GM19351 (cell line): ENCODE results near the gene PRRT1.

Source experiments
- ATAC-seq: cut with Tn5 transposase; IDR thresholded peaks from one replicate; pipeline ENCODE4 v1.9.1; 2021; ENCODE audit warnings: mild to moderate bottlenecking, moderate library complexity; ENCODE audit not compliant: unreplicated experiment

The PRRT1 gene

DNA sequence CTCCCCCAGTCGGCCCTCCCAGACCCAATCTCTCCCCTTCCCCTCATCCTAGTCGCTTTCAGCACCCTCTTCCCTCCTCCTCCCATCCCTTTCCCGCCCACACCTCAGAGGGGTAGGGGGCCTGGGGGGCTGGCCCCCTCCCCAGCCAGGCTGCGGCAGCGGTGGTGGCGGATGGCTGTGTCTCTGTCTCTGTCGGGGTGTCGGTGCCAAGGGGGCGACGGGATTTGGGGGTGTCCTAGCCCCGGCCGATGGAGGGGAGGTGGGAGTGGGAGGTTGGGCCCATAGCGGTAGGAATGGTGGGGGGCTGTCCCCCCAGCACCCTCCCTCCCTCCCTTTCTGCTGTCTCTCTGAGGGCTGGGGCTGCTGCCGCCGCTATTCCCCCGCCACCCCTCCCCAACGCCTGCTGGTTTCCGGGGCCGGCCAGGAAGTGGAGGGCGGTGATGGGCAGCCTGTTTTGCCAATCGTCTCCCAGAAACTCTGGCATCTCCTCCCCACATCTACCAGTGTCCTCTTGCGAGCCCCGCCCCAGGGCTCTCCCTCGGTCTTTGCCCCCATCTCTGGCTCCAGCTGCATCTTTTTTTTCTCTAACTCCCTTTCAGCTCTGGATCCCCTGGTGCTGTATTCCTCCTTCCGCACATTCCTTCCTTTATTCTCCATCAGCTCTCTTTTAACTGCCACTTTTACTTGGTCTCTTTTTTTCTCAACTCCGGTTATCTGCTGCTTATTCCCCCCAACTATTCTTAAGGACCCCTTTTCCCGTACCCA, 24.2 kb upstream of the PRRT1 start, which contains the start of gene AGPAT1:
AGPAT1 (minus strand) TSS at position 374 of the 765 bp plus-strand sequence. CDS start 4,588 bp downstream, outside the sequence.
- no peak for ATAC-seq

DNA sequence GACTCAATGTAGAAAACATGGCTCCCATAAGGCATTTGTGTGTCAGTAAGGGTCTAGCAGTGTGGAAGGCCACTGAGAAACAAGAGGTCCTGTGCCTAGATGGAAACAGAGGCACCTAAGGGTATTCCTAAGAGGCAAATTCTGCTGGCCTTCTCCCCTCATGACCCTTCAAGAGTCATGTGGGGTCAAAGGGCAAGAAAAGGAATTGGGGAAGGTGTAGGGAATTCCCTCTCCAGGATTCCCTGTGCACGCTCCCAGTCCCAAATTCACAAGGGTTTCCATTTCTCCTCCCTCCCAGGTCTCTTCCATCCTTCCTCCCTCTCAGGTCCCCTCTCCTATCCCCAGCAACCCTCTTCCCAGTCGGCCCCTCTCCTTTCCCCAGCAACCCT, 23.6 kb upstream of the PRRT1 start:
- ATAC-seq: no peak

DNA sequence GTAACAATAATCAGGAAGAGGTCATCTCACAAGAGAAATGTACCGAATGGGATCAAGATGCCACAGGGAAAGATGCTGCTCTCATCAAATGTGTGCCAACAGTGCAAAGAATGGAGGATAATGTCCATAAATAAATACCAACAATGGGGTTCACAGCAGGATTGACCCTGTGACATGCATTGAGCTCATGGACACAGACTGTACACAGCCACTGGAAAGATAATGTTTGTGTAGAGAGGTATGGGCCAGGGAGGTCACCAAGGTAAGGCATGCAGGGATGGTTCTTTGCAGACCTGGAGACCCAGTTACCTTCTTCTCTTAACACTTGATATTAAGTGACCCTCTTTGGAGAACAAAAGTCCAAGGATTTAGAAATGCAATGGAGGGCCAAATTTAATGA, 22.7 kb upstream of the PRRT1 start:
- no peak for ATAC-seq

DNA sequence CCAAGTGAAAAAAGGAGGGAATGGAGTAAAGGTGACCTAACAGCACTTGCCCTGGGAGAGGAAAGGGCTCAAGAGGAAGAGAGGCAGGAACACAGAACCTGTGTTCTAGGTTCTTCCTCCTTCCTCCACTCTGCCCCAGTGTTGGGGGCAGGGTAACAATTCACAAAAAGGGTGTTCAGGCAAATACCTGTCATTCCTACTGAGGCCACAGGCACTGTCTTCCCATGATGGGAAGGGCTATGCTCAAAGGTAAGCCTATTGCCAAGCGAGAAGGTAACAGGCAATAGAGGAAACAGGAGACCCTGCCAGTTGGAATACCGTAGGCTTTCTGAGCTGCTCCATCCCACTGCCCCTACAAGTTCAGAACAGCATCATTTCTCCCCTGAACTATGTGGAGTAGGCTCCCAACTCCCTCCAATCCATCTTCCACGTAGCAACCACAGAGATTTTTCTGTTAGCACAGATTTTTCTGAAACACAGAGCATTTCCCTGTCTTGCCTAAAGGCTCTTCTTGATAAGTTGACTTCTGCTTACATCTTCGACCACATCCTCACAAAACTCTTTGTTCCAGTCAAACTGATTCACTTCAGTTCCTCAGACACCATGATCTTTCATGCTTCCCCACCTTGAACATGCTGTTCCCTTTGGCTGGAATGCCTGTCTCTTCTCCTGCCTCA, 21.4 kb upstream of the PRRT1 start:
- ATAC-seq: no peak

DNA sequence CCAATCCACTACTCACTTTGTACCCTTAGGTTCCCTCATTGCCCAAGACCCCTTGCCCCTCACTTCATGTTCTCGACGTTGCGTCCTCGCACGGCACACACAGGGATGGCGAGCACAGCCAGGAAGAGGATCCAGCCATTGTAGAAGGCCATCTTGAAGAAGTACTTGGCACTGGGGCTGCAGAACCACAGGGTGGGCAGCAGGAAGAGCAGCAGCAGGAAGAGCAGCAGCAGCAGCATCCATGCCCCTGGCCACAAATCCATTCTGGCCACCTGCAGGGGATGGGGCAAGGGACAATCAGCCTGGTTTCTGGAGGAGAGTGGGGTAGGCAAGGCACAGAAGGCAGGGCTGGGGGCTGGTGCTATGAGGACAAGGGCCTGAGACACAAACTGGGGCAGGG, 19.5 kb upstream of the PRRT1 start:
- no peak for ATAC-seq

DNA sequence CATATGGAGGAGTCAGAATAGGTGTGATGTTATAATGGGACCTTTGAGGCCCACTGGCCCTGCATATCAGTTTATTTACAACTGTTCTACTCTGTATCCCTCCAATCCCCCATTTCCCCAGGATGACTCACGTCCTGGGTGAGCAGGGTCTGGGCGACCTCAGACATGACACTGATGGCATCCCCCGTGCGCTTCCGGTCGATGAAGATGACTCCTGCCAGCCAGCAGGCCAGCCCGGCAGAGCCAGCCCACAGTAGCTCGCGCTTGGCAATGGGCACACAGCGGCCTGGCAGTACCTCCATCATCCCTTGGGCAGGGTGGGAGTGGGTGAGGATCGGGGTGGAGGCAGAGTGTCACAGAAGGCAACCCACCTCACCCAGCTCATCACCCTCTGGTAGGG, 18.6 kb upstream of the PRRT1 start:
- ATAC-seq: no peak

DNA sequence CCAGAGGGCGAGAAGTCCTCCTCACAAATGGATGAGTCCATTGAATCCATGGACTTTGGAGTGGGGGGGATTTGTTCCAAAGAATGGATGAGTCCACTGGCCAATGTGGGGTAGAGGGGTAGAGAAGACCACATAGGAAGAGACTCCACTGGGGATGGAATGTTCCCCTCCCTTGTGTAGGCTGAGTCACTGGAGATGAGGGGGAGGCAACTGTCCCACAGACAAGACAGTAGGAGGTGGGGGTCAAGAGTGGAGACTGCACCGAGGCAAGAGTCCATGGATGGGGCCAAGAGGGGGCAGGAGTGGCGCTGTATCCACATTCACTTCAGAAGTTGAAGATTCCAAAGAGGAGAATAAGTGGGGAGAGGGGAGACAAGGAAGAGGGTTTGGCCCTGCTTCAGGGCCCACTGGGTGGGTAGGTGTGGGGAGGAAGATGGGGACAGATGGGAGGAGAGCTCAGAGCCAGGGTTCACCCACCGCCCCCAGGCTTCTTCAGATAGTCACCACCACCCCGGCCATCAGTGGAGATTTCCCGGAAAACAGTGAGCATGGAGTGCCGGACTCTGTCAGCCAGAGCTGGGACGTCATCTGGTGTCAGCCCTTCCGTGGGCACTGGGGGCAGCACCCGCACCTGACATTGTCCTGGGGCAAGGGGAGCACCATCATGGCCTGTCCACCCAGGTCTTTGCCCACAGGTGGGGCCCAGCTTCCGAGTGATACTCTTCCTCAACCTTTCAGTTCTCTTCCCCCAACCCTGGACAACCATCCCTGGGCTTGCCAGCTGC, 17.3 kb upstream of the PRRT1 start:
- no peak for ATAC-seq

DNA sequence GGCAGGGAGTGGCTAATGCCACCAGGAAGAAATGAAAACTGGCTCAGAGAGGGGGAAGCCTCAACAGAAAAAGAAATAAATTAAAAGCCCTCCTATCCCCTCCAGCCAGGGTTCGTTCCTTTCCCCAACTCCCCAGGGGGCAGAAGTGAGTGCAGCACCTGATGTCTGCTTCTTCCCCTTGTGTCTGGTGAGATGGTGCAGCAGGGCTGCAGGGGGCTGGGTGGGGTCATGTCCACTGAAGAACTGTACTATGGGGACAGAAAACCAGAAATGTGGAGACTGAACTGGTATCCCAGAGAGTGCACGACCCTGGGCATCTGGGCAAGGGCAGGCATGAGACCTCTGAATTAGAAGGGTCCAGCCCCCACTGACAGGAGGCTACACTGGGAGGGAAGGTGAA, 16.6 kb upstream of the PRRT1 start:
- ATAC-seq: no peak

DNA sequence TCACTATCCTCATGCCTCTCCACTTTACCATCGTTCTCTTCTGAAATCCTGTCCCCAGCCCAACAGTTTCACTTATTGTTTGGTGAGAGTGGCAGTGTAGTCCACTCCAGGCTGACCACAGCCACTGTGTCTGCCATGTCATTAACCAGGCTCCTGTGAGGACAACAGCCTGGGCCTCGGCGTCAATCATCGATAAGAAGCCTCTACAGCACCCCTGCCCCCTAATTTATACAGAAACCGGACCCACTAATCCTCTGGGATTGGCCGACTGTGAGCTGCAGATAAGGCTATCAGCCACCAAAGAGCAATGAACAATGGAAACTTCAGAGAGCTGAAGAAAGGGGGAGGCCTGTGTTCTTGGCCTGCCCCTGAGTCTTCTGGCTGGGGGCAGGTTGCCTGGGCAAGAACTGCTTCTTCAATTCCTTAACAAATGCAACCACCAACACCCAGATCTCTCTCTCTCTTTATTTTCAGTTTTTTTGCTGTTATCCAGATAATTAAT, 16.1 kb upstream of the PRRT1 start:
- no peak for ATAC-seq

DNA sequence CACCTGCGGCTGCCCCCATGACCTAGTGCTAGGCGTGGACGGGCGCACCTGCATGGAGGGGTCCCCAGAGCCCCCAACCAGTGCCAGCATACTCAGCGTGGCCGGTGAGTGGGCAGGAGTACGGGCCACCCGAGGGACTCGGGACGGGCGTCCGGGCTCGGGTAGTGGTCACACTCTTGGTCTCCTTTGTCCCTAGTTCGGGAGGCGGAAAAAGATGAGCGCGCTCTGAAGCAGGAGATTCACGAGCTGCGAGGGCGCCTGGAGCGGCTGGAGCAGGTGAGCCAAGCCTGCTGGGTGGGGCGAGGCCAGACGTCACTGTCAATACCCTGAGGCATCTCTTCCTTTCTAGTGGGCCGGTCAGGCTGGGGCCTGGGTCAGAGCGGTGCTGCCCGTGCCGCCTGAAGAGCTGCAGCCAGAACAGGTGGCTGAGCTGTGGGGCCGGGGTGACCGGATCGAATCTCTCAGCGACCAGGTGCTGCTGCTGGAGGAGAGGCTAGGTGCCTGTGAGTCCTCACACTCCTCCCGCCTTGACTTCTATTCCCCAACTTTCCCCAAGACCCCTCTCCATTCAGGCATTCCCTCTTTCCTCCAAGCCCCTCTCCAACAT, 15.5 kb upstream of the PRRT1 start:
- no peak for ATAC-seq

DNA sequence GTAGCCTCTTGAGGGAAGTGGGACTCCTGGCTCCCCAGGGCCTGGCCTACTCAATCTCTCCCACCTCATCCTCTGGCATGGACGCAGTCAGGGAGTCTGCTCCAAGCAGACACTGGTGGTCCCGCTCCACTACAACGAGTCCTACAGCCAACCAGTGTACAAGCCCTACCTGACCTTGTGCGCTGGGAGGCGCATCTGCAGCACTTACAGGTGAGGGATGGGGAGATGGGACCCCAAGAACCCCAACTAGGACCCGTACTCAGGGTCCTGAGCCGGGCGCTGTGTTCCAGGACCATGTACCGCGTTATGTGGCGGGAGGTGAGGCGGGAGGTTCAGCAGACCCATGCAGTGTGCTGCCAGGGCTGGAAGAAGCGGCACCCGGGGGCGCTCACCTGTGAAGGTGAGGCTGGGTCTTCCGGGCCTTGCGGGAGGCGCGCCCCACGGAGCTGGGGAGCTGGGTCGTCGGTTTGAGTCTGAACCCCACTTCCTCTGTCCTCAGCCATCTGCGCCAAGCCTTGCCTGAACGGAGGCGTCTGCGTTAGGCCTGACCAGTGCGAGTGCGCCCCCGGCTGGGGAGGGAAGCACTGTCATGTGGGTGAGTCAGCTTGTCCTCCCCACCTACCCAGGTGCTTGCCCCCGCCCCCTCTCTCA, 14.8 kb upstream of the PRRT1 start:
- ATAC-seq: no peak

DNA sequence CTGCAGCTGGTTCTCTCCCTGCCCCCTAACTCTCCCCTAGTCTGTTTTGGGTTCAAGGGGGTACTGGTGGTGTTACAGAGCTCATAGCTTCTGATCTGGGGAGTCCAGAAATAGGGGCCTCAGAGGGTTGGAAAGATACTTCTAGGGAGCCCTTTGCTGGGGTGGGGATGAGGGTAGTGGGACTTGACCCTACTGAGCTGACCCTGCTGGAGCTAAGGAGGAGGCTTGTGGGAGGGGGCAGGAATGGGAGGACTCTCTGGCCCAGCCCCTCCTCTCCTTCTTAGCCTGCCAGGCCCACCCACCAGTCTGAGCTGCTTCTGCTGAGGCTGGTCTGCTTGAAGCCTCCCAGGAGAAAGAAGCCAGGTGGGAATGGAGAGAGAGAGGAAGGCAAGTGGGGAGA, 12.6 kb upstream of the PRRT1 start, which contains the start of gene EGFL8:
EGFL8 (plus strand) TSS at position 301 of the 400 bp plus-strand sequence. CDS start 1,571 bp downstream, outside the sequence.
- no peak for ATAC-seq

DNA sequence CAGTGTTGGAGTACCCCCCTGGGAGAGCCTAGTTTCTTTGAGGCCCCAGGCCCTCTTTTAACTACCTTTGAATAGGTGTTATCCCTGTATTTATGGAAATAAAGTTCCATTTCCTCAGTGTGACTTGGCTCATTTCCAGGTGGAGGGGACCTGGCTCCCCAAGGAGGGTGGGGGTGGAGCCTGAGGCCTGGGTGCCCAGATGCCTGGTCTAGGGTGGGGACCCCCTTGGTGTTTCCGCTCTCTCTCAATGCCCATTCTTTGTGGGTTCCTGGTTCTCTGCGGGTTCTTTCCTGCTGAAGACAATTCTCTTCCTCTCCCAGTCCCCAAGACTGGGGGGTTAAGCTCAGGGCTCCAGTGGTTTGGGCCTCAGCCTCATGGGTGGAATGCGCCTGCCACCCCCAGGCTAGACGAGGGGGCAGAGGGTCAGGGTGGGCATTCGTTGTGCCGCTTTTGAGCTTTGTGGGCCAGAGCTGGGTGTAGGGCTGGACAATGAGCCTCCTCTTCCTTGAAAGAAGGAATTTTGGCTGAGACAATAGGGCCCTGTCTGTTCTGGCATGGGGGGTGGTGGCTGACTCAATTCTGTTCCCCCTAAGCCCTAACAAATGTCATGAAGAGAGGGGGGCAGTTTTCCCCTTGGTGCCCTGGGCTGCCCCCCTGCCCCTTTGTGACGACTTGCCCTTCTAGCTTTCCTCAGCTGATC, 12.0 kb upstream of the PRRT1 start:
- ATAC-seq: no peak

DNA sequence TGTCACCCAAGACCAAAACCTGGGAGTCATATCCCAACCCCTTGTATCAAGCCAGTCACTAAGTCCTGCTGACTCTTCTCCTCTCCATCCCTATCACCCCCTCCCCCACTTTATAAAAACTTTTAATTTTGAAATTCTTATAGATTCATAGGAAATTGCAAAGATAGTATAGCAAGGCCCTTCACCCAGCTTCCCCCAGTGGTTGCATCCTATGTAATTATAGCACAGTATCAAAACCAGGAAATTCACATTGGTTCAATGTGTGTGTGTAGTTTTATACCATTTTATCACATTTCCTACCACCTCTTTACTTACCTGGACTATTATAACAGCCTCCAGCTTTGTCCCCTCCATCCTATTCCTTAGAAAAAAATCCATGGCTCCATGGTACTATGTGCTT, 6.3 kb upstream of the PRRT1 start:
- no peak for ATAC-seq

DNA sequence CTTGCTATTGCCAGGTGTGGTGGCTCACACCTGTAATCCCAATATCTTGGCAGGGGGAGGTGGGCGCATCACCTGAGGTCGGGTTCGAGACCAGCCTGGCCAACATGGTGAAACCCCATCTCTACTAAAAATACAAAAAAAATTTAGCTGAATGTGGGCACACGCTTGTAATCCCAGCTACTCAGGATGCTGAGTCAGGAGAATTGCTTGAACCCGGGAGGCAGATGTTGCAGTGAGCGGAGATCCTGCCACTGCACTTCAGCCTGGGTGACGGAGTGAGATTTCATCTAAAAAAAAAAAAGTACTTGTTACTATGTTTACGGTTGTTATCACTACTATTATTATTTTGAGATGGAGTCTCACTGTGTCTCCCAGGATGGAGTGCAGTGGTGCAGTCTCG, 5.2 kb upstream of the PRRT1 start:
- no peak for ATAC-seq

DNA sequence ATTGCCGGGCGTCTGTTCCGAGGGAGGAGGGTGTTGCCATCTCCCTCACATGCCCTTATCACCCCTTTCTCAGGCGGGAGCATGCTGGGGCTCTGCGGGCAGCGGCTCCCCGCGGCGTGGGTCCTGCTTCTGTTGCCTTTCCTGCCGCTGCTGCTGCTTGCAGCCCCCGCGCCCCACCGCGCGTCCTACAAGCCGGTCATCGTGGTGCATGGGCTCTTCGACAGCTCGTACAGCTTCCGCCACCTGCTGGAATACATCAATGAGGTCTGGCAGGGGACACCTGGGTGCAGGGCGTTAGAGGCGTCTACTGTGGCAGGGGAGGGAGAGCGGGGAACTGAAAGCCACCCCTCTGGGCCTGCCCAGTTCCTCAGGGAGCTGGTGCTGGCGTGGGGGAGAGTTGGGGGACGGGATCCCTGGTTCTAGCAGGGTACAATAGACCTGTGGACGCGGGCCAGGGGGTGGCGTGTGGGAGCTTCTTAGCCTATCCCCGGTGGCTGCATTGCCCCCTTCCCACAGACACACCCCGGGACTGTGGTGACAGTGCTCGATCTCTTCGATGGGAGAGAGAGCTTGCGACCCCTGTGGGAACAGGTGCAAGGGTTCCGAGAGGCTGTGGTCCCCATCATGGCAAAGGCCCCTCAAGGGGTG, 2.9 kb upstream of the PRRT1 start:
- peak; percentile 56 for ATAC-seq

DNA sequence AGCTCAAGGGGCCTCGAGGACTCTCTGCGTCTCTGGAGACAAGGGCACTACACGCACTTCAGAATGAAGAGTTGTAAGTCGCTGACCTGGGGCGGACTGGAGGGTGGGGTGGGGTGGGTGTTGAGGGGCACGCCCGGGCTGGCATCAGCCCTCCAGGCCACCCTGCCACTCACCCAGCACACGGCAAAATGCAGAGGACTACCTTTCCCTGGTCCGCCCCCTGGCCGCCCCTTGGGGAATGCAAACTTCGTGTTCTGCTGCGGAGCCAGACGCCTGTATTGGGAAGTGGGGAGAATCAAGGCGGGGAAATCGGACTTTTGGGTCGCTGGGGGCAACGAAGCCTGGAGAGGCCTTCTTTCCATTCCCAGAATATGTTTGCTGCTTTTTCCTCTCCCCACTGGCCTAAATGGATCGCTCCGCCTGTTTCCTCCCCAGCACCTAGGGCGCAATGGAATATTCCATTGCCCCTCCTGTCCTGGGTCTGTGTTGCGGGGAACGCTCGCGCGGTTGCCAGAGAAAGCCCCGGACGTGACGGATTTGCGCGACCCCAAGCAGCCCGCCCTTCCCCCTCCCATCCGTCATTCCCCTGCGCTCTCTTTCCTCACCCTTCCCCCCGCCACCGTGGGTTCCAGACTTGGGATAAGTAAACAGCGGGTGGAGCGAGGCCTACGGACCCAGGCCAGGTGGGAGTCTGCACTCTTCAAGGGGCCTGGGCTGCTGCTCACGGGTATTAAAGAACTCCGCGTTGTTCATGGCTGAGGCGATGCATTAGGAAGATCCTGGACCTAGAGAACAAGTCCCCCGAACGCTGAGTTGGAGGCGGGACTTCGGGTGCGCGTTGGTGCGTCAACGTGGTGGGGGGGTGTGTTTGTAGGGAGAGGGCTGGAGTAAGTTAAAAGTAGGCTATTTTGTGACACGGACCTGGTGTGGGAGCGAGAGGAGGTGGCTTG, 2.1 kb upstream of the PRRT1 start, which contains the start of gene PPT2:
PPT2 (plus strand) TSS at position 578 of the 950 bp plus-strand sequence. CDS start 454 bp downstream, outside the sequence.
- ATAC-seq: no peak
